ENCODE results near the gene SSBP3. TPM values are rescaled to one million over a fixed set of nuclear protein-coding genes. Genes with fewer than 3 reads are reported as not detected.

SSBP3 gene
- total and polyA plus RNA-seq, 9 of the 15 experiments (the other 6 are each of a cell fraction or from before 2014, with no cell fraction given) = 8.7 to 108 (median 33.8) TPM

DNA sequence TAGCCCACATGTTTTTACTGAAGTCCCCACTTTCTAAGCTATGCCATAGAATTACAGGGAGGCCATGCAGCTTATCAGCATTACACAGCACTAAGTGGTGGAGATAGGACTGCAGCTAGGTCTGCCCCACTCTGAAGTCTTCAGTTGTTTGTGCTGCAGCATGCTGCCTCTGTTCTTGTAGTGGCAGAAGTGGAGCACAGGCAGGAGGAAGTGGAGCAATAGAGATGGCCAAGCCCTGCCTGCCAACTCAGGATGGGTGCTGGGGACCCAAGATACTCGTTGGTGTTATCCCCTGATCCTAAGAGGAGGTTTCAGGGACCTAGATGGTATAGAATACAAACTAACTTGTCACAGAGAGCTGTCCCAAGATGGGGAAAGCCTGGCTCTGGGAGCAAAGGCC is 193.3 kb downstream of the SSBP3 start (continued):
- TF ChIP-seq RHOXF2B (CRISPR knock-in tag; conservative IDR thresholded peaks at IDR 0.05) (no peak), SNRNP70 (optimal IDR thresholded peaks at IDR 0.05; ENCODE audit: low read depth, low read length) (no peak), PYGO2 (tag; IDR thresholded peaks at IDR 0.05) (no peak), BCOR (IDR thresholded peaks at IDR 0.05) (no peak), ZNF23 (CRISPR knock-in tag; IDR thresholded peaks at IDR 0.05) (no peak), NCOR1 (IDR thresholded peaks at IDR 0.05) (peak; percentile 66; the same call in 1 of the 2 replicates), SMARCE1 (IDR thresholded peaks at IDR 0.05) (peak; percentile 72), ETS2 (tag; IDR thresholded peaks at IDR 0.05; ENCODE audit: borderline replicate concordance, poor library complexity, severe bottlenecking) (no peak), PREB (CRISPR knock-in tag; IDR thresholded peaks at IDR 0.05) (no peak), ATF7 (IDR thresholded peaks at IDR 0.05) (0 out of 2 replicates have a peak, but pooled peaks have one; percentile 19), ZNF717 (CRISPR knock-in tag; IDR thresholded peaks at IDR 0.05) (no peak), GABPB1 (CRISPR knock-in tag; IDR thresholded peaks at IDR 0.05) (no peak), KLF16 (IDR thresholded peaks at IDR 0.05) (0 out of 2 replicates have a peak, but pooled peaks have one; percentile 25), ZNF134 (CRISPR knock-in tag; conservative IDR thresholded peaks at IDR 0.05) (no peak), CREB1 (IDR thresholded peaks at IDR 0.05) (0 out of 2 replicates have a peak, but pooled peaks have one; percentile 22), CREB1 (CRISPR knock-in tag; IDR thresholded peaks at IDR 0.05) (no peak), DDX20 (tag; IDR thresholded peaks at IDR 0.05; ENCODE audit: low read depth) (no peak), ZNF232 (CRISPR knock-in tag; IDR thresholded peaks at IDR 0.05) (no peak), SIX5 (IDR thresholded peaks at IDR 0.05; ENCODE audit: borderline replicate concordance in 1 of 2, insufficient read depth in 1 of 2, low read depth in 1 of 2, low read length in 2 of 2) (no peak), ZNF785 (CRISPR knock-in tag; IDR thresholded peaks at IDR 0.05) (no peak), EHMT2 (IDR thresholded peaks at IDR 0.05) (no peak), BACH1 (tag; IDR thresholded peaks at IDR 0.05) (0 out of 2 replicates have a peak, but pooled peaks have one; percentile 40), CXXC5 (CRISPR knock-in tag; IDR thresholded peaks at IDR 0.05) (no peak)
- TF ChIP-seq, protein P1, sequence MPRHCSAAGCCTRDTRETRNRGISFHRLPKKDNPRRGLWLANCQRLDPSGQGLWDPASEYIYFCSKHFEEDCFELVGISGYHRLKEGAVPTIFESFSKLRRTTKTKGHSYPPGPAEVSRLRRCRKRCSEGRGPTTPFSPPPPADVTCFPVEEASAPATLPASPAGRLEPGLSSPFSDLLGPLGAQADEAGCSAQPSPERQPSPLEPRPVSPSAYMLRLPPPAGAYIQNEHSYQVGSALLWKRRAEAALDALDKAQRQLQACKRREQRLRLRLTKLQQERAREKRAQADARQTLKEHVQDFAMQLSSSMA (CRISPR knock-in tag; IDR thresholded peaks at IDR 0.05) = no peak
- TF ChIP-seq, protein P2, sequence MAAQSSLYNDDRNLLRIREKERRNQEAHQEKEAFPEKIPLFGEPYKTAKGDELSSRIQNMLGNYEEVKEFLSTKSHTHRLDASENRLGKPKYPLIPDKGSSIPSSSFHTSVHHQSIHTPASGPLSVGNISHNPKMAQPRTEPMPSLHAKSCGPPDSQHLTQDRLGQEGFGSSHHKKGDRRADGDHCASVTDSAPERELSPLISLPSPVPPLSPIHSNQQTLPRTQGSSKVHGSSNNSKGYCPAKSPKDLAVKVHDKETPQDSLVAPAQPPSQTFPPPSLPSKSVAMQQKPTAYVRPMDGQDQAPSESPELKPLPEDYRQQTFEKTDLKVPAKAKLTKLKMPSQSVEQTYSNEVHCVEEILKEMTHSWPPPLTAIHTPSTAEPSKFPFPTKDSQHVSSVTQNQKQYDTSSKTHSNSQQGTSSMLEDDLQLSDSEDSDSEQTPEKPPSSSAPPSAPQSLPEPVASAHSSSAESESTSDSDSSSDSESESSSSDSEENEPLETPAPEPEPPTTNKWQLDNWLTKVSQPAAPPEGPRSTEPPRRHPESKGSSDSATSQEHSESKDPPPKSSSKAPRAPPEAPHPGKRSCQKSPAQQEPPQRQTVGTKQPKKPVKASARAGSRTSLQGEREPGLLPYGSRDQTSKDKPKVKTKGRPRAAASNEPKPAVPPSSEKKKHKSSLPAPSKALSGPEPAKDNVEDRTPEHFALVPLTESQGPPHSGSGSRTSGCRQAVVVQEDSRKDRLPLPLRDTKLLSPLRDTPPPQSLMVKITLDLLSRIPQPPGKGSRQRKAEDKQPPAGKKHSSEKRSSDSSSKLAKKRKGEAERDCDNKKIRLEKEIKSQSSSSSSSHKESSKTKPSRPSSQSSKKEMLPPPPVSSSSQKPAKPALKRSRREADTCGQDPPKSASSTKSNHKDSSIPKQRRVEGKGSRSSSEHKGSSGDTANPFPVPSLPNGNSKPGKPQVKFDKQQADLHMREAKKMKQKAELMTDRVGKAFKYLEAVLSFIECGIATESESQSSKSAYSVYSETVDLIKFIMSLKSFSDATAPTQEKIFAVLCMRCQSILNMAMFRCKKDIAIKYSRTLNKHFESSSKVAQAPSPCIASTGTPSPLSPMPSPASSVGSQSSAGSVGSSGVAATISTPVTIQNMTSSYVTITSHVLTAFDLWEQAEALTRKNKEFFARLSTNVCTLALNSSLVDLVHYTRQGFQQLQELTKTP (IDR thresholded peaks at IDR 0.05; ENCODE audit: low read depth in 1 of 2, partially characterized antibody in 2 of 2) = no peak
- TF ChIP-seq, protein P3, sequence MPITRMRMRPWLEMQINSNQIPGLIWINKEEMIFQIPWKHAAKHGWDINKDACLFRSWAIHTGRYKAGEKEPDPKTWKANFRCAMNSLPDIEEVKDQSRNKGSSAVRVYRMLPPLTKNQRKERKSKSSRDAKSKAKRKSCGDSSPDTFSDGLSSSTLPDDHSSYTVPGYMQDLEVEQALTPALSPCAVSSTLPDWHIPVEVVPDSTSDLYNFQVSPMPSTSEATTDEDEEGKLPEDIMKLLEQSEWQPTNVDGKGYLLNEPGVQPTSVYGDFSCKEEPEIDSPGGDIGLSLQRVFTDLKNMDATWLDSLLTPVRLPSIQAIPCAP (CRISPR knock-in tag; IDR thresholded peaks at IDR 0.05; ENCODE audit: borderline replicate concordance) = no peak
